ENCODE results near the gene ESPN. TPM values are rescaled to one million over a fixed set of nuclear protein-coding genes. Genes with fewer than 3 reads are reported as not detected.
"Not testable (repeated sequence)": the region's sequence is repeated elsewhere in the genome, so short reads cannot be mapped to it uniquely, and the experiment has no call there.

Gene ESPN
- total and polyA plus RNA-seq, 4 donors: 0.29 to 28.7 (median 0.69) TPM

DNA sequence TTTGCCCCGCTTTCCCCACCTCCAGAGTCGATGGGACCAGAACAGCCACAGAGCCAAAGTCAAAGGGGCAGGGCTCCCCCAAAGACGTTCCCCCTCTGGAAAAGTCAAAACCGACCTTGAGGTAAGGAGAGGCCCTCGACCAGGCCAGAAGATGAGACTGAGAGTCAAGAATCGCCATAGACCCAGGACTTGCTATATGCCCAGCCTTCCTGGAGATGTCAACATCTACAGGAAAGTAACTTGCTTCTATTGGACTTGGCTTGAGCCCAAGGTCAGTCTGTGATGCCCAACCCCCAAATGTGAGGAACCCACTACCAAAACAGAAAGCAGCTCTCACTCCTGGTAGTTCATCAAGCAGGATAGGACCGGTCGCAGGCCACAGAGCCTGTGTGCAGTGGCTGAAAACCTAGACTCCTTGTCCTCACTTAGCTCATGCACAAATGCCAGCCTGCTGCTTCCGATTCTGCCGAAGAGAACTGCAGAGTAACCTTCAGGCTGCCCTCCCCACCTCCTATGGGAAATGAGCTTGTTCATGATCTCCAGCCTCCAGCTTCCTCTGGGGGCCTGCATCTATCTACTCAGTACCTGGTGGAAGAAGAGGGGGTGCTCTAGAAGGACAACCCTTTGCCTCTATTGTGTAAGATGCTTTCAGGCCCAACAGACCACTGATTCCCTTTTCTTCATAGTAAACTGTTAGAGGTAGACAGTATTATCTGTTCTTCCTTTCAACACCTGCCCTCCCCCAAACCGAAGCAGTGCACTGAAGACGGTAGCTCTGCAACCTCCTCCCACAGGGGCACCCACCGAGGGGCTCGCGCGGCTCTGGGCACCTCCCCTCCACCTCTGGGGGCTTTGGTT is 32.4 kb upstream of the ESPN start:
- no peak overlapping the region for H3K27ac ChIP-seq (ENCODE audit: low read depth in 1 of 2, low read length in 2 of 2)
- WGBS, 2 donors: 52 to 56% methylated on average over 16 of the region's 16 CpGs
- no peak for ATAC-seq (ENCODE audit: low FRiP score)

DNA sequence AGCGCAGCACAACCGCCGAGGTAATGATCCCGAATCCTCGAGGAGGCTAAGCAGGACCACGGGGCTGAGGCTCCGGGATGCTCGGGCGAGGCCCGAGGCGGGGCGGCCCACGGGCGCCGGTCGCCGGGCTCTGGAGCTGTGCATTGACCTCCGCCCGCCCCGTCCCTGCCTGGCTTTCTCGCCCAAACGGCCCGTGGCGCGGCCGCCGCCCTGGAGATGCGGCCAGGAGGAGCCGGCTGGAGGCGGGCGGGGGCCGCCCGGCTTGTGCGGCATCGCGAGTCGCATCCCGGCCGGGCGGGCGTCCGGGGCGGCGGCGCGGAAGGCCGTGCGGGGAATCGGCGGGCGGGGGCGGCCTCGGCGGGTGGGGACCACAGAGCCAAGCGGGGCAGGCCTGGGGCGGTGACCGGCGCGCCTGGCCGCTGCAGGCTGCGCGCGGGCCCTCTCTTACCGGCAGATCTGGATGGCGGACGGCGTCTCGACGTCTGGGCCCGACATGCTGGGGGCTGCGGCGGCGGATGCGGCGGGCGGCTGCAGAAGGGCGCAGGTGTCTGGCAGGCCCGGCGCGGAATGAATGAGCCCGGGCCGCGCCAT is 31.7 kb upstream of the ESPN start:
- Histone ChIP-seq H3K27ac (ENCODE audit: low read depth in 1 of 2, low read length in 2 of 2) (peak overlapping the region in 1 of 2 donors; percentile 45), H3K4me1 (ENCODE audit: control insufficient read depth in 1 of 2, insufficient read depth in 2 of 2, low read length in 2 of 2) (no peaks in the 10 kb centered on the region), H3K36me3 (ENCODE audit: control insufficient read depth in 1 of 2, insufficient read depth in 2 of 2, low read length in 1 of 2) (no peaks in the 10 kb centered on the region), H3K9me3 (ENCODE audit: control insufficient read depth, low read length) (no peaks in the 10 kb centered on the region), H3K4me3 (ENCODE audit: low read length in 2 of 2) (peak overlapping the region; percentile 38 to 69), H3K27me3 (ENCODE audit: control insufficient read depth in 1 of 2, insufficient read depth in 2 of 2, low read length in 1 of 2) (no peaks in the 10 kb centered on the region)
- WGBS, 2 donors: 1 to 2% methylated on average over 53 to 83 of the region's 83 CpGs
- ATAC-seq (ENCODE audit: low FRiP score) (peak; percentile 51), DNase-seq (no peak)
- intact Hi-C loops (cut with DNase I): no loop called here

More for the DNA sequence above, 32.4 kb upstream of the ESPN start:
- DNase-seq: no peak
- H3K36me3 ChIP-seq (ENCODE audit: control insufficient read depth in 1 of 2, insufficient read depth in 2 of 2, low read length in 1 of 2): no peaks in the 10 kb centered on the region
- H3K4me1 ChIP-seq (ENCODE audit: control insufficient read depth in 1 of 2, insufficient read depth in 2 of 2, low read length in 2 of 2): no peaks in the 10 kb centered on the region
- intact Hi-C loops (cut with DNase I): no loop called here
- no peaks in the 10 kb centered on the region for H3K27me3 ChIP-seq (ENCODE audit: control insufficient read depth in 1 of 2, insufficient read depth in 2 of 2, low read length in 1 of 2)
- H3K9me3 ChIP-seq (ENCODE audit: control insufficient read depth, low read length): no peaks in the 10 kb centered on the region
- no peak overlapping the region for H3K4me3 ChIP-seq (ENCODE audit: low read length in 2 of 2)

DNA sequence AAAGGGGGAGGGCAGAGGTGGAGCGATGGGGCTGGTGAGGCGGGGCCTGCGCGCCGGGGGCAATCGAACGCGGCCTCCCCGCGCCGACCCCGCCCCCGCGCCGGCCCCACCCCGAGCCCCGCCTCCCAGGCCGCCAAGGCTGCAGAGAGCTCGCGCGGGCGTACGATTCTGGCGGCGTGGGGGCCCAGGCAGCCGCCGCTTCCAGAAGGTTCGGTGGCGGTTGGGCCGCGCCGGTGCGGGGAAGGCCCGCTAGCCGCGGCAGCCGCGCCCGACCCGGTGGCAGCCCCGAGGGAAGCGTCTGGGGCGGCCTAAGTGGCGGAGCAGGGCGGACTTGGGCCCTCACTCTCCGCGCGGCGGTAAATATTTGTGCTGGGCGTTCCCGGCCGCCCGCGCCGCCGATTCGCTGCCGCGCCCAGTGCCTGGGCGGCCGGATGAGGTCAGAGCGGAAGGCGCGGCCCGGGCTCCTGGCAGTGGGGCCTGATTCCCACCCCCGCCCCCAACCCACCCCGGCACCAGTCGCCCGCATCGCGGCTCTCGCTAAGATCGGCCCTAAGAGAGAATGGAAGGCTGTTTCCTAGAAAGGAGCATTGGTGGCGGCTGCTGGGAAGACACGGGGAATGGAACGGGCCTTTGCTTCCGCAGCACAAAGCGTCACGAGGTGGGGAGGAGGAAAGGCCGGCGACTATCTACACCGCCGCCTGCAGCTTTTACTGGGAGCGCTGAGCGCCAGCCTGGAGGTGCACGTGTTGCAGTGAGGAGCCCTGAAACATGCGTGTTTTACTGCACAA is 31.0 kb upstream of the ESPN start, which contains the start of gene ACOT7:
TSS of gene ACOT7 (minus strand) at position 368 of the 788 bp plus-strand sequence. CDS start 368 bp downstream, outside the sequence.
- Histone ChIP-seq H3K36me3 (ENCODE audit: control insufficient read depth in 1 of 2, insufficient read depth in 2 of 2, low read length in 1 of 2) (no peaks in the 10 kb centered on the region), H3K27ac (ENCODE audit: low read depth in 1 of 2, low read length in 2 of 2) (peak within 1 kb of the TSS; percentile 88 to 90), H3K9me3 (ENCODE audit: control insufficient read depth, low read length) (no peaks in the 10 kb centered on the region), H3K4me3 (ENCODE audit: low read length in 2 of 2) (peak within 1 kb of the TSS; percentile 41 to 69), H3K4me1 (ENCODE audit: control insufficient read depth in 1 of 2, insufficient read depth in 2 of 2, low read length in 2 of 2) (no peaks in the 10 kb centered on the region), H3K27me3 (ENCODE audit: control insufficient read depth in 1 of 2, insufficient read depth in 2 of 2, low read length in 1 of 2) (no peaks in the 10 kb centered on the region)
- ATAC-seq (ENCODE audit: low FRiP score) (peak; percentile 97), DNase-seq (peak; percentile 92 to 96)
- intact Hi-C loops (cut with DNase I): no loop called here
- 0 to 1% methylated on average over 47 to 87 of the region's 87 CpGs for WGBS, 2 donors

DNA sequence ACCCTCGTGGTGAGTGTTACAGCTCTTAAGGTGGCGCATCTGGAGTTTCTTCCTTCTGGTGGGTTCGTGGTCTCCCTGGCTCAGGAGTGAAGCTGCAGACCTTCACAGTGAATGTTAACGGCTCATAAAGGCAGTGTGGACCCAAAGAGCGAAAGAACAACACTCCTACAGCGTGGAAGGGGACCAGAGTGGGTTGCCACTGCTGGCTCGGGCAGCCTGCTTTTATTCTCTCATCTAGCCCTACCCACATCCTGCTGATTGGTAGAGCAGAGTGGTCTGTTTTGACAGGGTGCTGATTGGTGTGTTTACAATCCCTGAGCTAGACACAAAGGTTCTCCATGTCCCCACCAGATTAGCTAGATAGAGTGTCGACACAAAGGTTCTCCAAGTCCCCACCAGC is 29.4 kb upstream of the ESPN start:
- H3K4me3 ChIP-seq (ENCODE audit: low read length in 2 of 2); DNase-seq; intact Hi-C loops (cut with DNase I); H3K4me1 ChIP-seq (ENCODE audit: control insufficient read depth in 1 of 2, insufficient read depth in 2 of 2, low read length in 2 of 2); ATAC-seq (ENCODE audit: low FRiP score); H3K27me3 ChIP-seq (ENCODE audit: control insufficient read depth in 1 of 2, insufficient read depth in 2 of 2, low read length in 1 of 2); H3K36me3 ChIP-seq (ENCODE audit: control insufficient read depth in 1 of 2, insufficient read depth in 2 of 2, low read length in 1 of 2); H3K27ac ChIP-seq (ENCODE audit: low read depth in 1 of 2, low read length in 2 of 2); H3K9me3 ChIP-seq (ENCODE audit: control insufficient read depth, low read length): not testable (repeated sequence)
- 92 to 93% methylated on average over 8 of the region's 8 CpGs for WGBS, 2 donors

DNA sequence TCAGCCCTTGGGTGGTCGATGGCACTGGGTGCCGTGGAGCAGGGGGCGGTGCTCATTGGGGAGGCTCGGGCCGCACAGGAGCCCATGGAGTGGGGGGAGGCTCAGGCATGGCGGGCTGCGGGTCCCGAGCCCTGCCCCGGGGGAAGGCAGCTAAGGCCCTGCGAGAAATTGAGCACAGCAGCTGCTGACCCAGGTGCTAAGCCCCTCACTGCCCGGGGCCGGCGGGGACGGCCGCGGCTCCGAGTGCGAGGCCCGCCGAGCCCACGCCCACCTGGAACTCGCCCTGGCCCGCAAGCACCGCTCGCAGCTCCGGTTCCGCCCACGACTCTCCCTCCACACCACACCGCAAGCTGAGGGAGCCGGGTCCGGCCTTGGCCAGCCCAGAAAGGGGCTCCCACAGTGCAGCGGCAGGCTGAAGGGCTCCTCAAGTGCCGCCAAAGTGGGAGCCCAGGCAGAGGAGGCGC is 28.8 kb upstream of the ESPN start:
- ATAC-seq (ENCODE audit: low FRiP score); H3K4me3 ChIP-seq (ENCODE audit: low read length in 2 of 2); H3K27me3 ChIP-seq (ENCODE audit: control insufficient read depth in 1 of 2, insufficient read depth in 2 of 2, low read length in 1 of 2); H3K27ac ChIP-seq (ENCODE audit: low read depth in 1 of 2, low read length in 2 of 2); H3K36me3 ChIP-seq (ENCODE audit: control insufficient read depth in 1 of 2, insufficient read depth in 2 of 2, low read length in 1 of 2); H3K9me3 ChIP-seq (ENCODE audit: control insufficient read depth, low read length); DNase-seq; intact Hi-C loops (cut with DNase I); H3K4me1 ChIP-seq (ENCODE audit: control insufficient read depth in 1 of 2, insufficient read depth in 2 of 2, low read length in 2 of 2): not testable (repeated sequence)
- 95 to 98% methylated on average over 24 to 34 of the region's 34 CpGs for WGBS, 2 donors

DNA sequence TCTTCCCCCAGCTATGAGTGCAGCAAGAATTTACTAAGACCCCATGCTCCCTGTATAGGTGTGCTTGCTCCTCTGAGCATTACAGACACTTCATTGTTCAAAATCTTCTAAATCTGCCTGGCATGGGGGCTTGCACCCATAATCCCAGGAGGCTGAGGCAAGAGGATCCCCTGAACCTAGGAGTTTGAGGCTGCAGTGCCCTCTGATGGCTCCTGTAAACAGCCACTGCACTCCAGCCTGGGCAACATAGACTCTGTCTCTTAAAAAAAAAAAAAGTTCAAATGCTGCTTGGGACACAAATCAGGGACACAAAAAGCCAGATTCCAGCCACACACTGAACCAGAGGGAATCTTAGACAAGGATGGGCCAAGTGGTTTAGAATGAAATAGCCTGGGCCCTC is 27.6 kb upstream of the ESPN start:
- intact Hi-C loops (cut with DNase I): no loop called here
- Histone ChIP-seq H3K27me3 (ENCODE audit: control insufficient read depth in 1 of 2, insufficient read depth in 2 of 2, low read length in 1 of 2) (no peaks in the 10 kb centered on the region), H3K27ac (ENCODE audit: low read depth in 1 of 2, low read length in 2 of 2) (no peak overlapping the region), H3K4me1 (ENCODE audit: control insufficient read depth in 1 of 2, insufficient read depth in 2 of 2, low read length in 2 of 2) (no peaks in the 10 kb centered on the region), H3K36me3 (ENCODE audit: control insufficient read depth in 1 of 2, insufficient read depth in 2 of 2, low read length in 1 of 2) (no peaks in the 10 kb centered on the region), H3K4me3 (ENCODE audit: low read length in 2 of 2) (no peak overlapping the region), H3K9me3 (ENCODE audit: control insufficient read depth, low read length) (no peaks in the 10 kb centered on the region)
- DNase-seq (no peak), ATAC-seq (ENCODE audit: low FRiP score) (no peak)

DNA sequence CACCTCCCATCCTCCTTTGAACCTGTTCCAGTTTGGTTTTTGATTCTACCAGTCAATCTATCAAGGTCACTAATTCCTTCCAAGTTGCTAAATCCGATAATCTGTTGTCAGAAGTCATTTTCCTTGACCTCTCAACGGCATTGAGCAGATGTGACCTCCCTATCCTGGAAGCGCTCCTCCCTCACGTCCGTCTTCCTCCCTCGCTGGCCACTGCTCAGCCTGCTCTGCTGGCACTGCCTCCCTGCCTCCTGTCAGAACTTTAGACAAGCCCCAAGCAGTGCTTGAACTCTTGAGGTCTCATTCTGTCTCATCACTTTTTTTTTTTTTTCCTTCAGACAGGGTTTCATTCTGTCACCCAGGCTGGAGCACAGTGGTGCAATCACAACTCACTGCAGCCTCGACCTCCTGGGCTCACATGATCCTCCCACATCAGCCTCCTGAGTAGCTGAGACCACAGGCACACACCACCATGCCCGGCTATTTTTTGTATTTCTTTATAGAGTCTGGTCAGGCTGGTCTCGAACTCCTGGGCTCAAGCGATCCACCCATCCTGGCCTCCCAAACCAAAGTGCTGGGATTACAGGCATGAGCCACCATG is 26.6 kb upstream of the ESPN start:
- no peaks in the 10 kb centered on the region for H3K4me1 ChIP-seq (ENCODE audit: control insufficient read depth in 1 of 2, insufficient read depth in 2 of 2, low read length in 2 of 2)
- no peak overlapping the region for H3K4me3 ChIP-seq (ENCODE audit: low read length in 2 of 2)
- ATAC-seq (ENCODE audit: low FRiP score) (no peak), DNase-seq (no peak)
- H3K27me3 ChIP-seq (ENCODE audit: control insufficient read depth in 1 of 2, insufficient read depth in 2 of 2, low read length in 1 of 2): no peaks in the 10 kb centered on the region
- intact Hi-C loops (cut with DNase I): no loop called here
- no peaks in the 10 kb centered on the region for H3K9me3 ChIP-seq (ENCODE audit: control insufficient read depth, low read length)
- H3K27ac ChIP-seq (ENCODE audit: low read depth in 1 of 2, low read length in 2 of 2): no peak overlapping the region
- no peaks in the 10 kb centered on the region for H3K36me3 ChIP-seq (ENCODE audit: control insufficient read depth in 1 of 2, insufficient read depth in 2 of 2, low read length in 1 of 2)
- WGBS, 2 donors: 78 to 80% methylated on average over 10 of the region's 10 CpGs

DNA sequence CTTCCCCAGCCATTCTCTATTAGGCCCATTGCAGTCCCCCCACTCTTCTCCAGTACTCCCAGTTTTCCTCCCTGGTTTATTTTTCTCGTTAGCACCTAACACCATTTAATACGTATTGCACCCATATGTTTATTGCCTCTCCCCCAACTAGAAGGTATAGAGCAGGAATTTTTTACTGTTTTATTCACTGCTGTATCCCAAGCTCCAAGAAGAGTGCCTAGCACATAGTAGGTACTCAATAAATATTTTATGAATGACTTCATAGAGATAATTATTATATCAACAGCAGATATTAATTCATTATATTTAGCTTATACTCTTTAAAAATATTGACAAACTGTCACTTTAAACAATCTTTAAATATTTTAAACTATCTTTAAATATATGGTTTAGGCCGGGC is 25.3 kb upstream of the ESPN start:
- DNase-seq (no peak), ATAC-seq (ENCODE audit: low FRiP score) (no peak)
- H3K27me3 ChIP-seq (ENCODE audit: control insufficient read depth in 1 of 2, insufficient read depth in 2 of 2, low read length in 1 of 2): no peaks in the 10 kb centered on the region
- H3K27ac ChIP-seq (ENCODE audit: low read depth in 1 of 2, low read length in 2 of 2): no peak overlapping the region
- H3K36me3 ChIP-seq (ENCODE audit: control insufficient read depth in 1 of 2, insufficient read depth in 2 of 2, low read length in 1 of 2): no peaks in the 10 kb centered on the region
- intact Hi-C loops (cut with DNase I): no loop called here
- H3K4me1 ChIP-seq (ENCODE audit: control insufficient read depth in 1 of 2, insufficient read depth in 2 of 2, low read length in 2 of 2): no peaks in the 10 kb centered on the region
- no peak overlapping the region for H3K4me3 ChIP-seq (ENCODE audit: low read length in 2 of 2)
- H3K9me3 ChIP-seq (ENCODE audit: control insufficient read depth, low read length): no peaks in the 10 kb centered on the region
- 91 to 92% methylated on average over 3 of the region's 3 CpGs for WGBS, 2 donors
